Measurements from ENCODE around the gene ARL3. TPM values are rescaled to one million over a fixed set of nuclear protein-coding genes. Genes with fewer than 3 reads are reported as not detected.

ARL3 gene
- total RNA-seq, 1 experiment from 2014 or later: 13.3 TPM

DNA sequence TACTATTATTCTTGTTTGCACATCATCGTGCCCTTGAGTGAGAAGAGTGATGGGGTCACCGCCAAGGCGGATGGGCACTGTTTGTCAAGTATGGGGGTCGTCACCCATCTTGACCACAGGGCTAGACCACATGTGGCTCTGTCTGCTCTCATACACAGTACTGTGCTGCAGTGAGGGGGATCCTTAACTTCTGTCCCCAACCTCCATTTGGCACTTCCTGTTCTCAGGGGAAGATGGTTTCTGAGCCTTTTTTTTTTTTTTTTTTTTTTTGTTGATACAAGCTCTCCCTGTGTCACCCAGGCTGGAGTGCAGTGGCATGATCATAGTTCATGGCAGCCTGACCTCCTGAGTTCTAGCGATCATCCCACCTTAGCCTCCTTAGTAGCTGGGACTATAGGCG is 43.1 kb upstream of the ARL3 start:
- TF ChIP-seq RAD21 (IDR thresholded peaks at IDR 0.05; ENCODE audit: low read depth): no peak
- no peak for TF ChIP-seq TCF7L2 (IDR thresholded peaks at IDR 0.05; ENCODE audit: borderline replicate concordance, extremely low read depth, insufficient read depth, insufficient read length)
- TF ChIP-seq CTCF (IDR thresholded peaks at IDR 0.05 in 2 of 3, conservative IDR thresholded peaks at IDR 0.05 in 1 of 3; ENCODE audit: borderline replicate concordance in 1 of 3, insufficient read depth in 1 of 3, low read depth in 2 of 3, low read length in 2 of 3): no peak
- TF ChIP-seq EZH2 (IDR thresholded peaks at IDR 0.05): no peak
- no peak for TF ChIP-seq JUND (IDR thresholded peaks at IDR 0.05)
- no peak for TF ChIP-seq ZFX (IDR thresholded peaks at IDR 0.05)
- TF ChIP-seq SP1 (IDR thresholded peaks at IDR 0.05; ENCODE audit: low read depth): no peak
- no peak for TF ChIP-seq ATF3 (IDR thresholded peaks at IDR 0.05)
- TF ChIP-seq YY1 (IDR thresholded peaks at IDR 0.05; ENCODE audit: extremely low read depth, insufficient replicate concordance, low read depth, low read length): no peak
- no peak for TF ChIP-seq MAX (IDR thresholded peaks at IDR 0.05)
- no peak for TF ChIP-seq EGR1 (IDR thresholded peaks at IDR 0.05; ENCODE audit: low read depth)
- no peak for TF ChIP-seq FOSL1 (IDR thresholded peaks at IDR 0.05; ENCODE audit: low read depth)
- TF ChIP-seq REST (IDR thresholded peaks at IDR 0.05; ENCODE audit: low read depth): no peak
- Histone ChIP-seq H3K4me2 (ENCODE audit: low read length) (no peak overlapping the region), H3K4me1 (ENCODE audit: control insufficient read depth in 1 of 2, insufficient read depth in 2 of 2, low read length in 2 of 2) (peaks cover 0 to 10% of the 10 kb centered on the region in 2 experiments; a peak in 2 of 4 replicates), H2AFZ (ENCODE audit: low read depth, low read length, poor library complexity, severe bottlenecking) (no peak overlapping the region), H3K9me2 (ENCODE audit: insufficient read depth) (no peaks in the 10 kb centered on the region), H4K20me1 (ENCODE audit: insufficient read depth) (no peaks in the 10 kb centered on the region), H3K79me2 (ENCODE audit: insufficient read depth, low read length) (no peaks in the 10 kb centered on the region), H3K9ac (ENCODE audit: low read length) (no peak overlapping the region), H3K36me3 (ENCODE audit: control insufficient read depth in 1 of 2, insufficient read depth in 2 of 2, low read length in 2 of 2) (no peaks in the 10 kb centered on the region), H3K4me3 (replicated peaks in 1 of 2; ENCODE audit: low read depth in 1 of 2, low read length in 2 of 2) (no peak overlapping the region), H3K27ac (ENCODE audit: low read depth, low read length) (no peak overlapping the region), H3K9me3 (ENCODE audit: control insufficient read depth in 1 of 2, insufficient read depth in 1 of 2, low read depth in 1 of 2, low read length in 2 of 2) (no peaks in the 10 kb centered on the region), H3K27me3 (ENCODE audit: insufficient read depth, low read length) (no peaks in the 10 kb centered on the region)
- BruUV-seq (replicated peaks): no TSS peak
- ChIA-PET POLR2A (interaction anchor here (1.6 kb wide), 1 partner anchor 14 kb away, joined by 3 read pairs; no protein-coding TSS in a partner anchor), RAD21 (ENCODE audit: low non-redundant PET in 1 of 2, low total read pairs in 2 of 2, uncharacterized antibody in 2 of 2, unreplicated experiment in 2 of 2) (interaction anchor here in 1 of 2 experiments (0.7 kb wide), 1 partner anchor 139 kb away, joined by 5 read pairs; no protein-coding TSS in a partner anchor), CTCF (no interaction called here)
- intact Hi-C loops (cut with micrococcal nuclease): no loop called here
- ATAC-seq (no peak), DNase-seq (ENCODE audit: low read depth, low spot score) (no peak)

Data from HCT116 (cell line).